GM19463 (cell line): ENCODE data around the gene AGAP3.

Experiments used
- ATAC-seq: cut with Tn5 transposase; IDR thresholded peaks from one replicate; pipeline ENCODE4 v1.9.1; 2021; ENCODE audit warnings: mild to moderate bottlenecking, moderate library complexity; ENCODE audit not compliant: unreplicated experiment

The AGAP3 gene

DNA sequence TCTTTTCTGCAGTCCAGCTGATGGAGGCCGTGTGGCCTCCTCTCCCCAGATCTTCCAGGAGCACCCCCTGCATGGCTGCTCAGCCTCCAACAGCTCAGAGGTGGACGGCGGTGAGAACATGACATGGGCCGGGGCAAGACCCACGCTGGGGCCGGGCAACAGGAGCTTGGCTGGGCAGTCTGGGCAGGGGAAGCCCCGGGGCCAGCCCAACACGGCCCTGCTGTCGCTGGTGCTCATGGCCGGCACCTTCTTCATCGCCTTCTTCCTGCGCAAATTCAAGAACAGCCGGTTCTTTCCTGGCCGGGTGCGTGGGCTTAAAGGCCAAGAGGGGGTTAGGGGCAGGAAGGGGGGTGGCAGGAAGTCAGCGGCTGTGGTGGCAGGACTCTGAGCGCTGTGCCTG is 12.3 kb upstream of the AGAP3 start:
- ATAC-seq: no peak

DNA sequence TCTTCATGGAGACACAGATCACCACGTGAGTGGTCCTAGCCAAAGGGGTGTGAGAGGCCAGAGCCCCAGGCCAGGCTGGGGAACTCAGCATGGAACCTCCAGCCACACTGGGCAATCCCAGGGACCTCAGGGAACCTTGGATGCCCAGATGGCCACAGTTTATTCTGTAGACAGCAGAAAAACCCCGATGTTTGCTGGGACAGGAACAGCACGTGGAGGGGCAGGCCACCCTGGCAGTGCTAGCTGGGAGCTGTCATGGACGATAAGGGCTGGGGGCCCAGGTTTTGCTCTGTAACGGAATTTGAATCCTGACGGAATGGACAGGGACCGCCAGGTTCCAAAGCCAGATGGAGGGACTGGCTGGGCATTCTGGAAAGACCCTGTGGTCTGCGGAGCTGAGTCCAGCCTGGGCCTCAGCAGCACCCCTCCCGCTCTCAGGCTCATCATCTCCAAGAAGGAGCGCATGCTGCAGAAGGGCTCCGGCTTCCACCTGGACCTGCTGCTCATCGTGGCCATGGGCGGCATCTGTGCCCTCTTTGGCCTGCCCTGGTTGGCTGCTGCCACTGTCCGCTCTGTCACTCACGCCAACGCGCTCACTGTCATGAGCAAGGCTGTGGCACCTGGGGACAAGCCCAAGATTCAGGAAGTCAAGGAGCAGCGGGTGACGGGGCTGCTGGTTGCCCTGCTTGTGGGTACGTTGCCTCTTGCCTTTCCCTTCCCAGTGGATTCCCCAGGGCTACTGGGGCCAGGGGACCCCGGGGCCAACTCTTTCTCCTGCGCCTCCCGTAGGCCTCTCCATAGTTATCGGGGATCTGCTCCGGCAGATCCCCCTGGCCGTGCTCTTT is 11.2 kb upstream of the AGAP3 start:
- no peak for ATAC-seq

DNA sequence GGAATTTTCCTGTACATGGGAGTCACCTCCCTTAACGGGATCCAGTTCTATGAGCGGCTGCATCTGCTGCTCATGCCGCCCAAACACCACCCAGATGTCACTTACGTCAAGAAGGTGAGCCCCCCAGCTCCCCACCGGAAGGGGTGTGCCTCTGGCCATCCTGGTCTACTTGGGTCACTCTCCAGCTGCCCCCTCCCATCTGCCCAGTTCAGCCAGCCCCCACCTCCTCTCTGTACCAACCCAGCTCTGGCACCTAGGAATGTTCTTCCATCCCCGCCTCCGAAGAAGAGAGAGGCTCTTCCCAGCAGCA is 10.7 kb upstream of the AGAP3 start:
- no peak for ATAC-seq

DNA sequence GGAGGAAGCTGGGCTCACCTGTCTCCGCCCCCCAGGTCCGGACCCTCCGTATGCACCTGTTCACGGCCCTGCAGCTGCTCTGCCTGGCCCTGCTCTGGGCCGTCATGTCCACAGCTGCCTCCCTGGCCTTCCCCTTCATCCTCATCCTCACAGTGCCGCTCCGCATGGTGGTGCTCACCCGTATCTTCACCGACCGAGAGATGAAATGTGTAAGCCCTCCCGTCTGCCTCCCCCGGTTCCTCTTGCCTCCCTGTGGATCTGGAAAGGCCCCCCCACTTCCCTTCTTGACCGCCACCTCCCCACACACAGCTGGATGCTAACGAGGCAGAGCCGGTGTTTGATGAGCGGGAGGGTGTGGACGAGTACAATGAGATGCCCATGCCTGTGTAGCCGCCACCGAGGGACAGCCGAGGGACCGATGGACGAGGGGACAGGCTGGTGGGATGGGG is 10.3 kb upstream of the AGAP3 start:
- ATAC-seq: no peak

DNA sequence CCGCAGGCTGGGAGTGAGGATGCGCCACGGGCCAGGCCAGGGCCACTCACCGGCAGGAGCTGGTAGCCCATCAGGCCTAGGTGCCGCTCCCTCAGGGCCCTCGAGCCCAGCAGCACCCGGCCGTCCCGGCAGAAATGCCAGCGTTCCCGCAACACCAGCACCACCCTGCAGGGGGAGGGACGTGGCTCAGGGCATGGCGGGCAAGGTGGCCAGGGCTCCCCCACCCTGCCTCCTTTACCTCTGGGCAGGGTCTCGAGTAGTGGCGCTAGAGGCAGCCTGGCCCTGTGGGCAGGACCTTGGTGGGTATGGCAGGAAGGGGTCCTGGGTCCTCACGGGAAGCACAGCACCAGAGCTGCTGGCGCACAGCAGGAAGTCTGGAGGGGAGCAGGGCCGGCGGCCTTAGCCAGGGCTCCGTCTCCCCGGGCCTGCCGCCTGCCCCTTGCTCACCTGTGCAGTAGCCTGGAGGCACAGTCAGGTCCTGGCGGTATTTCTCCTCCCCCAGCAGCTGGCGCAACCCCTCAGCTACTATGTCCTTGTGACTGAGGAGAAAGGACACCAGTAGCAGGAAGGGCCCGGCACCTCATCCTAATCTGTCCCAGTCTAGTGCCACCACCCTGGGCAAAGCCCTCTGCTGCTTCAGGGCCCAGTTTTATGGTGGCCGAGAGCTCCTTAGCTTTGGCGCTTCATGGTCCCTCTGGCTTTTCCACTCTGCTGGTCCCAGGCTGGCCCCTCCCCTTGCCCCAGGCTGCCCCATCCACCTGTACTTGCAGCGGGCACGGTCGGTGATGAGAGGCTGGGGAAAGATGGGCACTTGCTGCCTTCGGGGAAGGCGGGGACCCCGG is 9.2 kb upstream of the AGAP3 start:
- ATAC-seq: no peak

DNA sequence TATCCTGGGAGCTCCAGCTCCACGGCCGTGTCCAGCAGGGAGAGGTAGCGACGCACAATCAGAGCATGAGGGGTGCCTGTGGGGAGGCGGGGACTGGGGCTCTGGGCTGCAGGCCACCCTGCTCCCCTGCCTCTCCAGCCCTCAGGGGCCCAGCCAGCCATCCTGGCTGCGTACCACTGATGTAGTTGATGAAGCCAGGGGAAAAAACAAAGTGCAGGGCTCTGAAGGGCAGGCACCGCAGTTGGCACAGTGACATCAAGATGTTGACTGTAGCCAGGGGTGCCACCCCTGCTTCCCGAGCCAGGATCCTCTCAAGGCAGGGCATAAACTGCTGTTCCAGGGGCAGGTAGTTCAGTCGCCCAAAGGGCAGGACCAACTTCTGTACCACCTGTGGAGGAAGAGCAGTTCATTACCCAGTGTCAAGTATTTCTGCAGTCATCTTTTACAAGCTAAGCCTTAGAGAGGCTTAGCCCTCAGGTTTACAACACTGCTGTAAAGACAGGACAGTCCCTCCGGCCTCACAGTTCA is 8.5 kb upstream of the AGAP3 start:
- no peak for ATAC-seq

DNA sequence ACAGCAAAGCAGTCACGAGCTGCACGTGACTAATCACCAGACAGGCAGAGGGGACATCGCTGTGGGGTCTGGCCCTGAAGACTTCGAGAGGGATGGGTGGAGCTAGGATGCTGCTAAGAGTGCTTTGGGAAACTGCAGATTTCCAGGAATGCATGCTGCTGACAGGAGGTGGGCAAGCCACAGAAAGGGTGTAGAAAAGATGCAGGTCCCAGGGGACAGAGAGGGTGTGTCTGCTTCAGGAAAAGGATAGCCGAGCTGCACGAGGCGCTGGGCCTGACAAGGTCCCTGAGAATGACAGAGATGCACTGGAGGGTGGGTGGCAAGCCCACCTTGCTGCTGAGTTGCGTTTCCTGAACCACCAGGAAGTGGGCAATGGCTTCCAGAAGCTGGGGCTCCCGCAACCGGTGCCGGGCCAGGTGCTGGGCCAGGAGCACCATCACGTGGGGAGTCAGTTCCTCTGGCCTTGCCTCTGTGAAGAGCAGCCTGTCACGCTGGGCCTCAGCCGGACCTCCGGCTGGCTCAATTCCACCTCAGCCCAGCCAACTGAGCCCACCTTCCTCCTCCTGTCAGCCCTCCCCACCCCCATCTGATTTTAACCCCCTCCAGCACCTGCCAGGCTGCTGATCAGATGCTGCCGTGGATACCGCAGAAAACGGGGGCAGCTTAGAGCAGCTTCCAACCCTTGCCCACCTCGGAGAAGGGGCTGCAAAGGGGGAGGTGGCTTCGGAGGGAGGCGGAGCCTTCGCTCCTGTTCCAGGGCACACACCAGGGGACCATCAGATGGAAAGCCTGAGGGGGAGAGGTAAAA is 7.8 kb upstream of the AGAP3 start:
- ATAC-seq: no peak

DNA sequence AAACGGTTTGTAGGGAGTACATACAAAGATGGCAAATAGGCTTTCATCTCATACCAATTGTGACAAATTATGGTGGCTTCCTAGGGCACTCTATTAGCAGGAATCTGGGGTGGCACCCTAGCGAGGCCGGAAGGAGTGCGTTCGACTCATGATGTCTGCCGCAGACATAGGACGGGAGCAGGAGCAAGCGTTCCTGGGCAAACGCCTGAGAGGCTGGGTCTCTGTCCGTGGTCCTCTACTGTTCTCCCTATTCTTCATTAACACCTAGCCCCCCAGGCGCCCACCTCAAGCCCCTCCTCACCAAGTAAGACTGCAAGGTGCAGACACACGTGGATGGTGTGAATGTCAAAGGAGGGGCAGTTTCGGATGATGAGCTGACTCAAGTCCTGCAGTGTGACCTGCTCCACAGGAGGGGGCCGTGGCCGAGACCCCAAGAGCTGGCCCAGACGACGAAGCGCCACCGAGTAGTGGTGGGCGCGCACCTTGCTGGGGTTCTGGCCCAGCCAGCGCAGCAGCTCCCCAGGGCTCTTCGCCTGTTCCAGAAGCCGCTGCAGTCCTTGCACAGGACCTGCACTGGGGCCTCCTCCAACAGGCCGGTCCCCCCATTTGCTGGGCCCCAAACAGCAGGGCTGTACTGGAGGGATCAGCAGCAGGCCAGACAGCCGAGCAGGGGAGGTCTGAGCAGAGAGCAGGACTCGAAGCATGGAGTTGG is 6.9 kb upstream of the AGAP3 start:
- no peak for ATAC-seq

DNA sequence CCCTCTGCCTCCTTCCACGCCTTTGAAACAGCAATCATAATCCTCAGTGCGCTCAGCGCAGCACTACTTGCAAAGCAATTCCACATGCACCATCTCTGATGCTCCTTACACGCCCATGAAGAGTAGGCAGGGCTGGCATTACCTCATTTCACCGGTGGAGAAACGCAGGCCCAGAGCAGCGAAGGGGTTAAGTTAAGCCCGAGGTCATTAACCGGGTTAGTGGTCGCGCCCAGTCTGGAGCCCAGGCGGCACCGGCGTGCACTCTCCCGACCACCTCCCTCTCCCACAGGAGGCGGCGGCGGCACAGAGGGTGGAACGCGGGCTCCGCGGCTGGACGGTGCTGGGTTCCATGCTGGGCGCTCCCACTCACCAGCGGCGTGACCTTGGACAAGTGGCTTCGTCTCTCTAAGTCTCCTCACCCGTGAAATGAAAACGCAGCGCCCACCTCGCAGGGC is 6.2 kb upstream of the AGAP3 start:
- peak; percentile 2 for ATAC-seq

DNA sequence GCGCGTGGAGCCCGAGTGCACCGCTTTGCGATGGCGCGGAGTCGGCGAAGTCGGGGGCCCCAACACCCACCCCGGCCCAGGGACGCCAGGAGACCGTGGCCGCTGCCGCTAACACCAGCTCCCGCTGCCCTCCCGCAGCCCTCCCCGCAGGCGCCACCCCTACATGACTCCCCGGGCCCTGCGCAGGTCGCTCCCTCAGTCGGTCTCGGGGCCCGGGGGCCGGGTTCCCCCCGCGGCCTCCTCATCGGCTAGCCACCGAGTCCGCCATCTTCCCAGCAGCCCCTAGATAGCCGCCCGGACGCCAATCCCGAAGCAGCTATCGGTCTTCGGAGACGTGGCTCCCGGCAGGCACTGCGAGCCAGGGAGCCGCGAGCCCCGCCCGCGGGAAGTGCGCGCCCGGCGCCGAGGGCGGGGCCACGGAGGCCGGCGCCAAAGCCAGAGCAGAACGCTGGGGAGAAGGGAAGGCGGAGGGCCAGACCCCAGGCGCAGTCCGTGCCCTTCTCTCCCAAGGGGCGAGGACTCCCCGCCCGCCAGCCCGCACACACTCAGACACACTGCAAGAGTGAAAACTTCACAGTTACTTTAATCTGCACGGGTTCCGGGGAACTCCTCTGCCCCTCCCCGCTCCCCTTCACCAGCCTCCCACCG is 5.6 kb upstream of the AGAP3 start, which contains the start of gene FASTK:
Gene FASTK (minus strand): TSS at position 288 of the 648 bp plus-strand sequence. CDS start 43 bp downstream, at position 245.
- ATAC-seq: peak; percentile 78

DNA sequence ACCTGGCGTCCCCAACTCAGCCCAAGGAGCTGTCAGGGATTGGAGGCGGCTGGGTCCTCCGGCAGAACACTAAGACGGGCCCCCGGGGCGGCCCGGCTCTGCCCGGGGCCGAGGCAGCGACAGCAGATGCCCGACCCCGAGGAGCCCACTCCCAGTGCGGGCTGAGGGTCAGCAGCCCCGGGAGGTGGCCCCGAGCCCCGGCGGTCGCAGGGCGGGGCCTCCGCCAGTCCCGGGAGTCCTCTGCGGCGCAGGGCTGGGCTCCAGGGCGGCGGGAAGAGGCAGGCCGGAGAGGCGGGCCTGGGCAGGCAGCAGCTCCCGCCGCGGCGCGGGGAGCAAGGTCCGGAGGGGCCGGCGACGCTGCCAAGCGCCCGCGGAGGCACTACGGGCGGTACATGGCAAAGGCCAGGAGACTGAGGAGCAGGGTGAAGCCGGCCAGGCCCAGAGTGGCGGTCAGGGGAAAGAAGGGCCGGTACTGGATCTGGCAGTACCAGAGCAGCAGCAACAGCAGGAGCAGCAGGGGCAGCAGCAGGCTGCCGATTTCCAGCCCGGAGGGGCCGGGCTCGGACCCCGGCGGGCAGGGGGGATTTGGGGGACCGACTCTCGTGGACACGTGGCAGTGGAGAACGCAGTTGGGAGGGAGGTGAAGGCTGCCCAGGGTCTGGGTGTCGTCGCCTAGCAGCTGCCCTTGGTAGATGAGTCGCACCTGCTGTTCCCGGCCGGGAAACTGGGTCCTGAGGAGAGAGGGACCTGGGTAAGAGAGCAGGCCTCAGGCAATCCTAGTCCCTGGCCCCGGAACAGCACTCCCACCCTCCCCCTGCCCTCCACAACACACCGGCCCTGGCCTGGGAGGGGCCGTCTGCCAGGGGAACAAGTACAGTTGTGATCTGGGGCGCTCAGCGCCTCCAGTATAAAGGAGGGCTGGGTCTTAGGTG is 4.8 kb upstream of the AGAP3 start:
- ATAC-seq: no peak

DNA sequence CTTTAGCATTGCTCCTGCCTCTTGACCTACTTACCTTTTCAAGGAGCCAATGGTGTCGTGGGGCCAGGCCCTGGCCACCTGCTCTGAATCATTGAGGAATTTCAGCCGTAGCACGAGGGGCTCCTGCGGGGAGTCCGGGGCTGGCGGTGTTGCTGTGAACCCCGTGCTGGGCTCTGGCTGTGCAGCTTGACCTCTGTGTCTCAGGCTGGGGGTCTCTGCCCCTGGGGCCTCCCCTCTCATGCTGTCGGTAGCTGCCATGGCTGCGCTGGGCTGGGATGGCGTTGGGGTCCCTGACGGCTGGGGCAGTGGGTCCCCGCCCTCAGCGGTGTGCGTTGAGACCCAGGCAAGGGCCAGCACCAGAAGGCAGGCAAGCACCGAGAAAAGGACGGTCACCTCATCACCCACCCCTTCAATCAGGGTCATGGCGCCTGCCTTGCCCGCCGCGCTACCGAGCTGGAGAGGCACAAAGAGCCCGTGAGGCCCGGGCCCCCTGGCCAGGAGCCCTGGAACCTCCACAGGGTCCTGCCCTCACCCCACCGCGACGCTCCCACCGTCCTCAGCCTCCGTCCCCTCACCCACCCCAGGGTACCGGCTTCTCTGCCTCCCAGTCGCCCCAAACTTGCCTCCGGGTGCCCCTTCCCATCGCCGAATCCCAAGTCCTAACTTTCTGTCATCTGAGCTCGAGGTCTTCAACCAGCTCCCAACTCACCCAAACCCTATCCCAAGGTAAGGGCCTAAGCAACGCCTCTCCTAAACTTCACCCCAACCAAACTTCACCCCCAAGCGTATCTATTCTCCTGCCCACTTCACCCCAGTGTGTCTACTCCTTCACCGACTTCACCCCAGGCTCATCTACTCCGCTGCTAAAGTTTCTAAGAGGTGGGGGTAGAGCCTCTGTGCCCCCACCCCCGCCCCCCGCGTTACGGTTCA is 3.9 kb upstream of the AGAP3 start:
- no peak for ATAC-seq

DNA sequence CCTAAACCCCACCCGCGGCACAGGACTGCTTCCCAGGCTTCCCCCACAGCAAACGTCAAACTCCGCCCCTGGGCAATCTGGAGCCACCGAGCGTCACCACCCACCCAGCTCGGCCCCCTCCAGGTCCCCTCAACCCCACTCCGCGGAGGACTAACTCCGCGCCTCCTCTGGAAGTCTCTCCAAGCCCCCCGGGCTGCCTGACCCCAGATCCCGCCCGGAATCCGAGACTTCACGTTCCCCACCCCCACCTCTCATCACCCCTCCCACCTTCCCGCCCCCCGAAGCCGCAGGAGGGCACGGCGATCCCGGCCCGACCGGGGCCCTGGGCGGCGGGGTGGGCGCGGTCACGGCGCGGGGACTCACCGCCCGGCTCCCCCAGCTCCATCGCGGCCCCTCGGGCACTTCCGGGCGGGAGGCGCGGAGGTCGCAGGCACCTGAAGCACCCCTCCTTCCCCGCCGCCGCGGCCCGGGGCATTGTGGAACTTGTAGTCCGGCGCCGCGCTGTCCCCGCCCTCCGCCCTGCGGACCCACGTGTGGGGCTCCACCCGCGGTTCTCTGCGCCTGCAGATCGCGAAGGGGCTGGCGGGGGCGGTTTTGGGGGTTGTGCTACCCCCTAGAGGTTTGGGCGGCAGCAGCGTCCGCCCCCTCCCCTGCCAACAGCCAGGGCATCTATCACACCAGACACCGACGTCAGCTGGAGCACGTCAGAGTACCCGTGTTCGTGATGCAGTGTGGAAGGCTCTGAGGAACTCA is 3.0 kb upstream of the AGAP3 start, which contains the start of gene TMUB1:
Gene TMUB1 (minus strand): TSS at position 423 of the 753 bp plus-strand sequence. CDS start 930 bp downstream, outside the sequence.
- peak; percentile 43 for ATAC-seq

DNA sequence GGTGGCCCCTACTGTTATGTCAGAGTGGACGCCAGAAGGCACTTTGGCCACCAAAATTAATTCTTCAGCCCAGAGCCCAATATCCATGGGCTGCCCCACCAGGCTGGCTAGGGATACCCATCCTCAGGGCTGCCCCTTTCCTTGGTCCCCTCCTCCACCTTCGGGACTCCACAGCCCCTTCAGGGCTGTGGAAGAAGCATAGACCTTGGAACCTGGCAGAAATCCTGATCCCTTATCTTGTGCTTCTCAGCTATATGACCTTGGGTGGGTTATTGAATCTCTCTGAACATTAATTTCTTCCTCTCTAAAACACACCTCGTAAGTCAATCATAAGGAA is 2.5 kb upstream of the AGAP3 start:
- ATAC-seq: no peak

DNA sequence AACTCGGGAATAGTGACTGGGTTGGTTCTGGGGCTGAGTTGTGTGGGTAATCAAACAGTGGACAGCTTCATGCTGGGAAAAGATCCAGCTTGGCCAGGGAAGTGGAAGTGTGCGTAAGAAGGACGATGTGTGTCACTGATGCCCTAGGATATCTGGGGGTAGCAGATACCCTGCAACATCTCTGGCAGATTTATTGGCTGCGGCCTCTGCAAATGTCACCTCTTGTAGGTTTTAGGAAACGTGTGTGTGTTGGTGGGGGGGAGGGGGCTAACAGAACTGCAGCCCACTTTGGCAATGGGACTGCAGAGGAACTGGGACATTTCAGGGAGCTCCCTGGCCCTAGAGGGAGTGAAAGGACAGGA is 965 bp upstream of the AGAP3 start:
- no peak for ATAC-seq

DNA sequence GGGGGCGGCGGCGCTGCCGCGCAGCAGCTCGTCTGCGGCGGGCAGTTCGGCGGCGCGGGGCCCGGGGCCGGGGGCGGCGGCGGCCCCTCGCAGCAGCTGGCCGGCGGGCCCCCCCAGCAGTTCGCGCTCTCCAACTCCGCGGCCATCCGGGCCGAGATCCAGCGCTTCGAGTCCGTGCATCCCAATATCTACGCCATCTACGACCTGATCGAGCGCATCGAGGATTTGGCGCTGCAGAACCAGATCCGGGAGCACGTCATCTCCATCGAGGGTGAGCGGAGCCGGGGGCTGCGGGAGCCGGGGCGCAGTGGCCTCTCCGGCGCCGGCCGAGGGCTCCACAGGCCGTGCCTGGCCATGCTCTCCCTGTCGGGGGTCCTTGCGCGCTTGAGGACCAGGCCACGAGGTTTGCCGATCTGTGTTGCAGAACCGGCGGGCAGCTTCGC is 548 bp downstream of the AGAP3 start:
- no peak for ATAC-seq
